ENCODE data around the gene NKX2-1.

- TF ChIP-seq CTCF (IDR thresholded peaks at IDR 0.05) (no peak), GATA2 (CRISPR knock-in tag; IDR thresholded peaks at IDR 0.05) (no peak), ZBTB33 (IDR thresholded peaks at IDR 0.05; ENCODE audit: borderline replicate concordance, low read depth) (no peak), RXRA (IDR thresholded peaks at IDR 0.05; ENCODE audit: borderline replicate concordance, low read depth) (no peak), JUND (IDR thresholded peaks at IDR 0.05) (no peak)
Measured at GRCh38 chr14:36518586-36519430, 1.2 kb downstream of the NKX2-1 start.

Measured in SK-N-SH (cell line).